ENCODE data around the gene PRB3.

PRB3 gene

GRCh38 chr12:11269607-11270006 lies at the start of gene PRB3:
Gene PRB3, minus strand, starts transcription at chr12:11269707. Its CDS starts 38 bp downstream, at chr12:11269669.
- DNase-seq (ENCODE audit: low read depth): no peak

GRCh38 chr12:11310336-11310735 lies 40.8 kb upstream of the PRB3 start, which contains the start of gene PRB4:
Gene PRB4, minus strand, starts transcription at chr12:11310436. Its CDS starts 38 bp downstream, at chr12:11310398.
- no peak for DNase-seq (ENCODE audit: low read depth)

- DNase-seq (ENCODE audit: low read depth): no peak
These were observed 37.6 kb upstream of the PRB3 start for GRCh38 chr12:11307143-11307542.

- no peak for DNase-seq (ENCODE audit: low read depth)
These were observed 3.9 kb upstream of the PRB3 start for GRCh38 chr12:11273449-11273848.

DNA sequence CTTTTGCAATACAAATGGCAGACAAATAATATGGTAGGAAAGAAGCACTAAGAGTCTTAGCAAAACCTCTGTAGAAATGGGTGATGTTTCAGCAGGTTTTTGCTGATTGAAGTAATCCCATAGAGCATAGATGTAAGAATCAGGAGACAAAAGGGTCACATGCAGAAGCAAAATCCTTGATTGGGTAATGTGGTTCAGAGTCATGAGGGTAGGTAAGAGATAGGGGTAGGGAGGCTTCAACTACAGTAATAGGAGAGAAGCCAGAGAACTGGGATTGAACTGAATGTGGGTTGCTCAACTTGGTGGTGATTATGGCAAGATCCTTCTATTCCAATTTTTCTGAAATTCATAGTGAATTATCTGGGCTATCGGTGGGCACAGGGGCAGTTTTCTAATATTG lies 5.0 kb downstream of the PRB3 start:
- no peak for DNase-seq (ENCODE audit: low read depth)

DNA sequence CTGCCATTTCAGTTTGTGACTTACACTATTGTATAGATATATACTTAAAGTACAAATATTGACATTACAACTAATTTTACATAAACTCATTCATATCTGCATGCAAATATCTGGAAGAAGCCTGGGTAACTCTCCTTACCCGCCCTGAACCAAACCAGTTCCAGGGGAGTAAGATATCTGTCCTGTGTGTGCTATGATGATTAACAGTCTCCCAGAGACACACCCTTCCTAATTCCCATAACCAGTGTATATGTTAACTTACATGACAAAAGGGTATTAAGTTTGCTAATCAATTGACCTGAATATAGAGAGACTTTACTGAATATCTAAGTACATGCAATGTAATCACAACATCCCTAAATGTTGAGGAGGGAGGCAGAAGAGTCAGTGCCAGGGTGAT lies 23.0 kb downstream of the PRB3 start:
- no peak for DNase-seq (ENCODE audit: low read depth)

GRCh38 chr12:11242656-11243055 lies 26.9 kb downstream of the PRB3 start:
- no peak for DNase-seq (ENCODE audit: low read depth)

DNA sequence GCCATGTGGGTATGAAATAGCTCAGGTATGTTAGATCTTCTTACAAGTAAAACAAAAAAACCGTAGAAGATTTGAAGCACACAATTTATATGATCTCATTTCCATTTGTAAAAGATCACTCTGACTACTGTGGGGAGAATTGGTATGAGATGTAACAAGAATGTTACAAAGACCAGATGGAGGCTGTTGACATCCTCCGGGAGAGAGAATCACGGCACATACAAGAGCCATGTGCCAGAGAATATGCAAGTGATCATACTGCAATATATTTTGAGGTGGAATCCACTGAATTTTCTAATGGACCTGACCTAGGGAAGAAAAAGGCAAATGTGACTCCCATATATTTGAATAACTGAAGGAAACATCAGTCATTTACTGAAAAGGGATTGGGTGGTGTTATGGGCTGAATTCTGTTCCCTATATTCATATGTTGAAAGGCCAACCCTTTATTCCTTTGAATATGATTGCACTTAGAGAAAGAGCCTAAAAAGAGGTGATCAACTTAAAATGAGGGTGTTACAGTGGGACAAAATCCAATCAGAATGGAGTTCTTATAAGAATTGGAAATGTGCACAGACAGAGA lies 29.1 kb downstream of the PRB3 start:
- DNase-seq (ENCODE audit: low read depth): no peak

GRCh38 chr12:11238275-11238674 lies 31.2 kb downstream of the PRB3 start:
- no peak for DNase-seq (ENCODE audit: low read depth)

GRCh38 chr12:11233532-11233931 lies 36.0 kb downstream of the PRB3 start:
- no peak for DNase-seq (ENCODE audit: low read depth)

GRCh38 chr12:11228296-11228879 lies 41.1 kb downstream of the PRB3 start:
- peak; percentile 0 for DNase-seq (ENCODE audit: low read depth)

GRCh38 chr12:11227373-11227772 lies 42.1 kb downstream of the PRB3 start:
- DNase-seq (ENCODE audit: low read depth): no peak

Data from activated T-cell treated with anti-CD3 and anti-CD28 coated beads for 1 hour (primary cell).